HepG2 (cell line): Measurements from ENCODE around the gene FBXO41. TPM values are rescaled to one million over a fixed set of nuclear protein-coding genes. Genes with fewer than 3 reads are reported as not detected.
A peak's percentile ranks its signal among the peaks of the same experiment; 100 is the strongest.

ENCODE experiments used
- AGO2 ChIP-seq: fragments of 200-400 bp; formaldehyde crosslinking; optimal IDR thresholded peaks from 2 replicates; pipeline ENCODE3; 2017; ENCODE audit warnings: mild to moderate bottlenecking, low read depth, low read length, moderate library complexity
- CSRNP1 ChIP-seq: sonication (generic); formaldehyde crosslinking; IDR thresholded peaks from 2 replicates; pipeline ENCODE4 v1.8.1; 2023; ENCODE audit warnings: mild to moderate bottlenecking, missing genetic modification reagents
- HNRNPL ChIP-seq: fragments of 200-400 bp; formaldehyde crosslinking; IDR thresholded peaks from 2 replicates; pipeline ENCODE4 v1.6.1; 2017; ENCODE audit warnings: mild to moderate bottlenecking, low read depth, low read length
- JARID2 ChIP-seq: sonication (generic); formaldehyde crosslinking; IDR thresholded peaks from 2 replicates; pipeline ENCODE4 v1.8.1; 2023; ENCODE audit warnings: missing genetic modification reagents, inconsistent platforms; ENCODE audit not compliant: insufficient replicate concordance
- MYNN ChIP-seq: sonication (generic); formaldehyde crosslinking; IDR thresholded peaks from 2 replicates; pipeline ENCODE4 v1.4.0; 2020; ENCODE audit warnings: mild to moderate bottlenecking, low read depth, missing genetic modification reagents
- NCOR1 ChIP-seq: fragments of 200-600 bp; sonication (generic); IDR thresholded peaks from 2 replicates; pipeline ENCODE4 v1.7.0; 2017; ENCODE audit warnings: antibody characterized with exemption, low read length, borderline replicate concordance
- PHB2 ChIP-seq: fragments of 450-650 bp; IDR thresholded peaks from 2 replicates; pipeline ENCODE4 v1.6.1; 2018; ENCODE audit not compliant: partially characterized antibody
- RARG ChIP-seq: sonication (generic); formaldehyde crosslinking; IDR thresholded peaks from 2 replicates; pipeline ENCODE4 v1.4.0; 2020; ENCODE audit warnings: low read depth, mild to moderate bottlenecking, missing genetic modification reagents
- RBFOX2 ChIP-seq: fragments of 200-400 bp; formaldehyde crosslinking; IDR thresholded peaks from 2 replicates; pipeline ENCODE4 v1.6.1; 2017; ENCODE audit warnings: low read depth, mild to moderate bottlenecking, low read length
- RFX5 ChIP-seq: IDR thresholded peaks from 2 replicates; pipeline ENCODE4 v1.6.1; 2011; ENCODE audit warnings: low read depth, low read length, improper control_type of control experiment
- SP2 ChIP-seq: sonication (generic); formaldehyde crosslinking; IDR thresholded peaks from 2 replicates; pipeline ENCODE4 v1.5.1; 2020; ENCODE audit warnings: mild to moderate bottlenecking, missing genetic modification reagents
- TBL1XR1 ChIP-seq: fragments of 150-350 bp; IDR thresholded peaks from 2 replicates; pipeline ENCODE4 v1.6.1; 2014; ENCODE audit warnings: borderline replicate concordance, low read length; ENCODE audit not compliant: partially characterized antibody
- TCF7 ChIP-seq: sonication (generic); IDR thresholded peaks from 2 replicates; pipeline ENCODE4 v1.6.1; 2016; ENCODE audit warnings: antibody characterized with exemption, low read depth
- U2AF1 ChIP-seq: fragments of 200-400 bp; formaldehyde crosslinking; optimal IDR thresholded peaks from 2 replicates; pipeline ENCODE3; 2017; ENCODE audit warnings: mild to moderate bottlenecking, low read depth, low read length
- ZFX ChIP-seq: sonication (generic); formaldehyde crosslinking; IDR thresholded peaks from 2 replicates; pipeline ENCODE4 v1.4.0; 2020; ENCODE audit warnings: mild to moderate bottlenecking, low read depth, missing genetic modification reagents, moderate library complexity
- ZNF484 ChIP-seq: sonication (generic); formaldehyde crosslinking; IDR thresholded peaks from 2 replicates; pipeline ENCODE4 v1.5.1; 2020; ENCODE audit warnings: mild to moderate bottlenecking, low read depth, missing genetic modification reagents, borderline replicate concordance
- ZNF570 ChIP-seq: sonication (generic); formaldehyde crosslinking; IDR thresholded peaks from 2 replicates; pipeline ENCODE4 v1.4.0; 2020; ENCODE audit warnings: mild to moderate bottlenecking, missing genetic modification reagents, borderline replicate concordance
- ZNF572 ChIP-seq: sonication (generic); formaldehyde crosslinking; IDR thresholded peaks from 2 replicates; pipeline ENCODE4 v1.5.1; 2020; ENCODE audit warnings: mild to moderate bottlenecking, missing genetic modification reagents
- ZNF713 ChIP-seq: sonication (generic); formaldehyde crosslinking; IDR thresholded peaks from 2 replicates; pipeline ENCODE4 v1.4.0; 2020; ENCODE audit warnings: mild to moderate bottlenecking, missing genetic modification reagents
- polyA plus RNA-seq, 8 experiments: library from polyadenylated mRNA; depleted of rRNA in 3 of 8; stranded (reverse) in 7 of 8; unstranded in 1 of 8; fragments of >200 nt; fragmentation: Illumina TruSeq in 4 of 8; extraction: Trizol in 4 of 8; gene quantifications; 2 replicates each; pipeline versions ENCODE4 v1.2.1 to v1.2.3, GENCODE V29; 2011 to 2016; ENCODE audit warnings: low read depth in 4 of 8, missing spikeins in 1 of 8, mixed read lengths in 1 of 8; ENCODE audit not compliant: insufficient read depth in 1 of 8
- total RNA-seq, 5 experiments: library from RNA; depleted of rRNA; stranded (reverse); fragments of >200 nt; fragmentation: Illumina TruSeq; extraction: Trizol; gene quantifications; 2 replicates each; pipeline ENCODE4 v1.2.3, GENCODE V29; 2016; ENCODE audit warnings: low read depth in 1 of 5
- TF ChIP-seq, protein P1 (sequence below): sonication (generic); formaldehyde crosslinking; IDR thresholded peaks from 2 replicates; pipeline ENCODE4 v1.4.0; 2020; ENCODE audit warnings: missing genetic modification reagents, low read depth, mild to moderate bottlenecking, borderline replicate concordance
- TF ChIP-seq, protein P2 (sequence below): sonication (generic); formaldehyde crosslinking; IDR thresholded peaks from 2 replicates; pipeline ENCODE4 v1.4.0; 2020; ENCODE audit warnings: low read depth, mild to moderate bottlenecking, missing genetic modification reagents
- TF ChIP-seq, protein P3 (sequence below): sonication (generic); formaldehyde crosslinking; IDR thresholded peaks from 2 replicates; pipeline ENCODE4 v1.9.0; 2021; ENCODE audit warnings: missing genetic modification reagents, borderline replicate concordance

Gene FBXO41
- total and polyA plus RNA-seq, 2 of the 13 experiments (the other 11 are each of a cell fraction or from before 2014, with no cell fraction given) = 4.2 to 10.3 TPM

DNA sequence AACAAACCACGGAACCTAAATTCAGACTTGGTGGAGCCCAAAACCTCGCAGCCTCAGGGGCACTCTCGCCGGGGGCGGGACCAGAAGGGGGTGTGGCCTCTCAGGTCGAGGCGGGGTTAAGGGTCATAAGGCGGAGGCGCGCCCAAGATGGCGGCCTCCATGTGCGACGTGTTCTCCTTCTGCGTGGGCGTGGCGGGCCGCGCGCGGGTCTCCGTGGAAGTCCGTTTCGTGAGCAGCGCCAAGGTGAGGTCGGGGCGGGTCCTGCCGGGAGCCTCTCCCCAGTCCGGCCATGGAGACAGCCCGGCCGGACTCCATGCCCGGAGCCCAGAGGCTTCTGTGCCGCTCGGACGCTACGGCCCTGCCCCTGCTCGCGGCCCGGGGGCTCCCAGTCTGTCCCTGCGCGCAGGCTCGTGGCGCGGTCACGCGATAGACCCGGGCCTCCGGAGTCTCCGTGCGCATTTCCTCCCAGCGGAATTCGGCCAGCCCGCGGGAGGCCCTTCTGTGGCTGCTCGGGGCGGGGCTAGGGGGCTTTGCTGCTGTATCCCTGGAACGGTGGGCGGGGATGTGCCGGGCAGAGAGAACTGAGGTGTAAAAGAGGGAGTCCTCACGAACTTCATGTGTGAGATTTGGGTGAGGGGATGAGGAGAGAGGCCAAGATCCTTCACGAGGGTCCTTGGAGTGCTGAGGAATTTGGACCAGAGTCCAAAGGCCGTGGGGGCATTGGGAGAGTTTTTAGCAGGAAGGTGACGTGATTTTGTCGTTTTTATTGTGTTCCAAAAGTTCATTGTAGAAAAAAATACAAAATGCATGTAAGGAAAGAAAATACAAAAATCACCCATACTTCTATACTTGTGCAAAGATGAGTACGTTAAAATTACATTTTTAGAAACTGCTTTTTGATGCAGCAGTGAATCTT is 69.9 kb downstream of the FBXO41 start, which contains the start of gene SMYD5 (continued):
- peak; percentile 85; the same call in 1 of the 2 replicates for TF ChIP-seq ZNF713 (CRISPR knock-in tag)
- peak; percentile 97 for TF ChIP-seq NCOR1
- peak; percentile 30; the same call in 1 of the 2 replicates for TF ChIP-seq ZNF484 (CRISPR knock-in tag)
- TF ChIP-seq RFX5 = 0 out of 2 replicates have a peak, but pooled peaks have one; percentile 30
- TF ChIP-seq JARID2 (CRISPR knock-in tag) = no peak
- TF ChIP-seq SP2 (CRISPR knock-in tag) = peak; percentile 53; the same call in 1 of the 2 replicates
- TF ChIP-seq HNRNPL = 0 out of 2 replicates have a peak, but pooled peaks have one; percentile 24
- TF ChIP-seq, protein P1, sequence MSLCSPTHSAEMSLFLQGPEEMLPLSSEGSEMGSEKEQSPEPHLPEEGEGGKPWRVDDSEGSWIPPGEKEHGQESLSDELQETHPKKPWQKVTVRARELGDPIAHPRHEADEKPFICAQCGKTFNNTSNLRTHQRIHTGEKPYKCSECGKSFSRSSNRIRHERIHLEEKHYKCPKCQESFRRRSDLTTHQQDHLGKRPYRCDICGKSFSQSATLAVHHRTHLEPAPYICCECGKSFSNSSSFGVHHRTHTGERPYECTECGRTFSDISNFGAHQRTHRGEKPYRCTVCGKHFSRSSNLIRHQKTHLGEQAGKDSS (CRISPR knock-in tag) = no peak
- peak; percentile 23 for TF ChIP-seq TBL1XR1
- peak; percentile 33 for TF ChIP-seq U2AF1
- peak; percentile 59; the same call in 1 of the 2 replicates for TF ChIP-seq RARG (CRISPR knock-in tag)
- TF ChIP-seq, protein P2, sequence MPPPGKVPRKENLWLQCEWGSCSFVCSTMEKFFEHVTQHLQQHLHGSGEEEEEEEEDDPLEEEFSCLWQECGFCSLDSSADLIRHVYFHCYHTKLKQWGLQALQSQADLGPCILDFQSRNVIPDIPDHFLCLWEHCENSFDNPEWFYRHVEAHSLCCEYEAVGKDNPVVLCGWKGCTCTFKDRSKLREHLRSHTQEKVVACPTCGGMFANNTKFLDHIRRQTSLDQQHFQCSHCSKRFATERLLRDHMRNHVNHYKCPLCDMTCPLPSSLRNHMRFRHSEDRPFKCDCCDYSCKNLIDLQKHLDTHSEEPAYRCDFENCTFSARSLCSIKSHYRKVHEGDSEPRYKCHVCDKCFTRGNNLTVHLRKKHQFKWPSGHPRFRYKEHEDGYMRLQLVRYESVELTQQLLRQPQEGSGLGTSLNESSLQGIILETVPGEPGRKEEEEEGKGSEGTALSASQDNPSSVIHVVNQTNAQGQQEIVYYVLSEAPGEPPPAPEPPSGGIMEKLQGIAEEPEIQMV (CRISPR knock-in tag) = peak; percentile 76; the same call in 1 of the 2 replicates
- TF ChIP-seq ZNF572 = peak; percentile 99
- TF ChIP-seq, protein P3, sequence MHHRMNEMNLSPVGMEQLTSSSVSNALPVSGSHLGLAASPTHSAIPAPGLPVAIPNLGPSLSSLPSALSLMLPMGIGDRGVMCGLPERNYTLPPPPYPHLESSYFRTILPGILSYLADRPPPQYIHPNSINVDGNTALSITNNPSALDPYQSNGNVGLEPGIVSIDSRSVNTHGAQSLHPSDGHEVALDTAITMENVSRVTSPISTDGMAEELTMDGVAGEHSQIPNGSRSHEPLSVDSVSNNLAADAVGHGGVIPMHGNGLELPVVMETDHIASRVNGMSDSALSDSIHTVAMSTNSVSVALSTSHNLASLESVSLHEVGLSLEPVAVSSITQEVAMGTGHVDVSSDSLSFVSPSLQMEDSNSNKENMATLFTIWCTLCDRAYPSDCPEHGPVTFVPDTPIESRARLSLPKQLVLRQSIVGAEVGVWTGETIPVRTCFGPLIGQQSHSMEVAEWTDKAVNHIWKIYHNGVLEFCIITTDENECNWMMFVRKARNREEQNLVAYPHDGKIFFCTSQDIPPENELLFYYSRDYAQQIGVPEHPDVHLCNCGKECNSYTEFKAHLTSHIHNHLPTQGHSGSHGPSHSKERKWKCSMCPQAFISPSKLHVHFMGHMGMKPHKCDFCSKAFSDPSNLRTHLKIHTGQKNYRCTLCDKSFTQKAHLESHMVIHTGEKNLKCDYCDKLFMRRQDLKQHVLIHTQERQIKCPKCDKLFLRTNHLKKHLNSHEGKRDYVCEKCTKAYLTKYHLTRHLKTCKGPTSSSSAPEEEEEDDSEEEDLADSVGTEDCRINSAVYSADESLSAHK (CRISPR knock-in tag) = no peak
- TF ChIP-seq RBFOX2 = peak; percentile 97
- TF ChIP-seq TCF7 = no peak
- TF ChIP-seq AGO2 = peak; percentile 94
- peak; percentile 85; the same call in 1 of the 2 replicates for TF ChIP-seq CSRNP1 (CRISPR knock-in tag)
- no peak for TF ChIP-seq ZNF570
- no peak for TF ChIP-seq PHB2
- TF ChIP-seq ZFX (CRISPR knock-in tag) = peak; percentile 89
- TF ChIP-seq MYNN (CRISPR knock-in tag) = 0 out of 2 replicates have a peak, but pooled peaks have one; percentile 74
